WTC11 (cell line): Measurements from ENCODE around the gene IPO9. TPM values are rescaled to one million over a fixed set of nuclear protein-coding genes. Genes with fewer than 3 reads are reported as not detected.

Source experiments
- ATAC-seq: fragments of 200-7000 bp; cut with Tn5 transposase; 2 replicates; pipeline ENCODE4 v1.10.0; 2021; ENCODE audit warnings: mild to moderate bottlenecking, moderate library complexity
- CTCF ChIA-PET: fragments of 300-600 bp; sonication (Branson Sonifier 250); formaldehyde crosslinking; loops from one replicate; lab custom pipeline; 2021; ENCODE audit warnings: antibody characterized with exemption; lab: Charles Lee
- POLR2A ChIA-PET: fragments of 350-600 bp; sonication (Branson Sonifier 250); formaldehyde crosslinking; loops from one replicate; lab custom pipeline; 2021; ENCODE audit warnings: antibody characterized with exemption; lab: Charles Lee
- DNase-seq: peaks from one replicate; pipeline ENCODE4 v3.0.0; 2021; ENCODE audit warnings: low spot score
- H3K27ac Mint-ChIP-seq: 2 replicates; pipeline ENCODE4 v1.8.0; 2021; ENCODE audit warnings: mixed read lengths
- H3K27me3 Mint-ChIP-seq: 2 replicates; pipeline ENCODE4 v1.8.0; 2021; ENCODE audit warnings: low read depth, mild to moderate bottlenecking, moderate library complexity, mixed read lengths
- H3K36me3 Mint-ChIP-seq: 2 replicates; pipeline ENCODE4 v1.8.0; 2021; ENCODE audit warnings: mixed read lengths
- H3K4me1 Mint-ChIP-seq: 2 replicates; pipeline ENCODE4 v1.8.0; 2022; ENCODE audit warnings: mixed read lengths
- H3K4me3 Mint-ChIP-seq: 2 replicates; pipeline ENCODE4 v1.8.0; 2021; ENCODE audit warnings: mild to moderate bottlenecking, moderate library complexity, mixed read lengths
- H3K9me3 Mint-ChIP-seq: 2 replicates; pipeline ENCODE4 v1.8.0; 2021; ENCODE audit warnings: mixed read lengths
- ATF1 ChIP-seq: sonication (generic); formaldehyde crosslinking; IDR thresholded peaks from 2 replicates; pipeline ENCODE4 v1.8.1; 2023; ENCODE audit warnings: mild to moderate bottlenecking, moderate library complexity, missing genetic modification reagents
- GRHL2 ChIP-seq: fragments of 250-450 bp; sonication (Bioruptor Pico); IDR thresholded peaks from 2 replicates; pipeline ENCODE4 v1.8.0; 2022; ENCODE audit warnings: mild to moderate bottlenecking, moderate library complexity; ENCODE audit not compliant: insufficient replicate concordance, severe bottlenecking
- GTF2I ChIP-seq: fragments of 250-450 bp; sonication (Bioruptor Pico); conservative IDR thresholded peaks from 2 replicates; pipeline ENCODE4 v1.4.0; 2021; ENCODE audit warnings: mild to moderate bottlenecking
- IRF2 ChIP-seq: sonication (generic); formaldehyde crosslinking; IDR thresholded peaks from 2 replicates; pipeline ENCODE4 v1.8.0; 2022; ENCODE audit warnings: low read depth, missing genetic modification reagents, borderline replicate concordance
- NR2C2 ChIP-seq: sonication (generic); formaldehyde crosslinking; IDR thresholded peaks from 2 replicates; pipeline ENCODE4 v1.8.0; 2022; ENCODE audit warnings: mild to moderate bottlenecking, missing genetic modification reagents
- total RNA-seq: library from RNA; stranded (reverse); gene quantifications from 3 replicates; pipeline ENCODE4 v1.2.3, GENCODE V29; 2021
- TF ChIP-seq, protein P1 (sequence below): sonication (generic); formaldehyde crosslinking; IDR thresholded peaks from 2 replicates; pipeline ENCODE4 v1.8.1; 2022; ENCODE audit warnings: low read depth, missing genetic modification reagents, borderline replicate concordance
- TF ChIP-seq, protein P2 (sequence below): fragments of 250-450 bp; sonication (Bioruptor Pico); IDR thresholded peaks from 2 replicates; pipeline ENCODE4 v1.8.0; 2021; ENCODE audit warnings: mild to moderate bottlenecking
- TF ChIP-seq, protein P3 (sequence below): sonication (generic); formaldehyde crosslinking; IDR thresholded peaks from 2 replicates; pipeline ENCODE4 v1.8.0; 2023; ENCODE audit warnings: missing genetic modification reagents, mild to moderate bottlenecking, borderline replicate concordance
- TF ChIP-seq, protein P4 (sequence below): sonication (generic); formaldehyde crosslinking; IDR thresholded peaks from 2 replicates; pipeline ENCODE4 v1.8.1; 2023; ENCODE audit warnings: mild to moderate bottlenecking, missing genetic modification reagents, moderate library complexity
- TF ChIP-seq, protein P5 (sequence below): fragments of 200-600 bp; IDR thresholded peaks from 2 replicates; pipeline ENCODE4 v1.8.0; 2022; ENCODE audit warnings: antibody characterized with exemption
- TF ChIP-seq, protein P6 (sequence below): sonication (generic); formaldehyde crosslinking; conservative IDR thresholded peaks from 2 replicates; pipeline ENCODE4 v1.8.1; 2022; ENCODE audit warnings: mild to moderate bottlenecking, missing genetic modification reagents
- TF ChIP-seq, protein P7 (sequence below): fragments of 250-450 bp; sonication (Bioruptor Pico); conservative IDR thresholded peaks from 2 replicates; pipeline ENCODE4 v1.9.0; 2021; ENCODE audit warnings: mild to moderate bottlenecking
- TF ChIP-seq, protein P8 (sequence below): sonication (generic); formaldehyde crosslinking; IDR thresholded peaks from 2 replicates; pipeline ENCODE4 v1.8.0; 2022; ENCODE audit warnings: mild to moderate bottlenecking, missing genetic modification reagents
- TF ChIP-seq, protein P9 (sequence below): fragments of 250-450 bp; sonication (Bioruptor Pico); IDR thresholded peaks from 2 replicates; pipeline ENCODE4 v1.9.0; 2021; ENCODE audit warnings: mild to moderate bottlenecking

IPO9 gene
- total RNA-seq, 1 experiment from 2014 or later = 97.2 TPM

DNA sequence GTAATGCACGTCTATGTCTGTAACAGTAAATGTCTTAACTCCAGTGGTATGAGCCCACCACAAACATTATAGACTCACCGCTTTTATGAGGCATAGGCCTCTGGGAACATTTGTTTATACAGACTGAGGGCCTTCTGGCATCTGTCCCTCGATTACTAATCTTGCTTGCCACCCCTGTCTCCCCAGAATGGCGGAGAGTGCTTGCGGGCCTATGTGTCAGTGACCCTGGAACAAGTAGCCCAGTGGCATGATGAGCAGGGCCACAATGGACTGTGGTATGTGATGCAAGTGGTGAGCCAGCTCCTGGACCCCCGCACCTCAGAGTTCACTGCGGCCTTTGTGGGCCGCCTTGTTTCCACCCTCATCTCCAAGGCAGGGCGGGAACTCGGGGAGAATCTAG lies 41.4 kb downstream of the IPO9 start (continued):
- TF ChIP-seq, protein P1, sequence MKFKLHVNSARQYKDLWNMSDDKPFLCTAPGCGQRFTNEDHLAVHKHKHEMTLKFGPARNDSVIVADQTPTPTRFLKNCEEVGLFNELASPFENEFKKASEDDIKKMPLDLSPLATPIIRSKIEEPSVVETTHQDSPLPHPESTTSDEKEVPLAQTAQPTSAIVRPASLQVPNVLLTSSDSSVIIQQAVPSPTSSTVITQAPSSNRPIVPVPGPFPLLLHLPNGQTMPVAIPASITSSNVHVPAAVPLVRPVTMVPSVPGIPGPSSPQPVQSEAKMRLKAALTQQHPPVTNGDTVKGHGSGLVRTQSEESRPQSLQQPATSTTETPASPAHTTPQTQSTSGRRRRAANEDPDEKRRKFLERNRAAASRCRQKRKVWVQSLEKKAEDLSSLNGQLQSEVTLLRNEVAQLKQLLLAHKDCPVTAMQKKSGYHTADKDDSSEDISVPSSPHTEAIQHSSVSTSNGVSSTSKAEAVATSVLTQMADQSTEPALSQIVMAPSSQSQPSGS = no peak
- TF ChIP-seq GRHL2 (CRISPR knock-in tag) = no peak
- TF ChIP-seq, protein P2, sequence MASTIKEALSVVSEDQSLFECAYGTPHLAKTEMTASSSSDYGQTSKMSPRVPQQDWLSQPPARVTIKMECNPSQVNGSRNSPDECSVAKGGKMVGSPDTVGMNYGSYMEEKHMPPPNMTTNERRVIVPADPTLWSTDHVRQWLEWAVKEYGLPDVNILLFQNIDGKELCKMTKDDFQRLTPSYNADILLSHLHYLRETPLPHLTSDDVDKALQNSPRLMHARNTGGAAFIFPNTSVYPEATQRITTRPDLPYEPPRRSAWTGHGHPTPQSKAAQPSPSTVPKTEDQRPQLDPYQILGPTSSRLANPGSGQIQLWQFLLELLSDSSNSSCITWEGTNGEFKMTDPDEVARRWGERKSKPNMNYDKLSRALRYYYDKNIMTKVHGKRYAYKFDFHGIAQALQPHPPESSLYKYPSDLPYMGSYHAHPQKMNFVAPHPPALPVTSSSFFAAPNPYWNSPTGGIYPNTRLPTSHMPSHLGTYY (CRISPR knock-in tag) = no peak
- TF ChIP-seq, protein P3, sequence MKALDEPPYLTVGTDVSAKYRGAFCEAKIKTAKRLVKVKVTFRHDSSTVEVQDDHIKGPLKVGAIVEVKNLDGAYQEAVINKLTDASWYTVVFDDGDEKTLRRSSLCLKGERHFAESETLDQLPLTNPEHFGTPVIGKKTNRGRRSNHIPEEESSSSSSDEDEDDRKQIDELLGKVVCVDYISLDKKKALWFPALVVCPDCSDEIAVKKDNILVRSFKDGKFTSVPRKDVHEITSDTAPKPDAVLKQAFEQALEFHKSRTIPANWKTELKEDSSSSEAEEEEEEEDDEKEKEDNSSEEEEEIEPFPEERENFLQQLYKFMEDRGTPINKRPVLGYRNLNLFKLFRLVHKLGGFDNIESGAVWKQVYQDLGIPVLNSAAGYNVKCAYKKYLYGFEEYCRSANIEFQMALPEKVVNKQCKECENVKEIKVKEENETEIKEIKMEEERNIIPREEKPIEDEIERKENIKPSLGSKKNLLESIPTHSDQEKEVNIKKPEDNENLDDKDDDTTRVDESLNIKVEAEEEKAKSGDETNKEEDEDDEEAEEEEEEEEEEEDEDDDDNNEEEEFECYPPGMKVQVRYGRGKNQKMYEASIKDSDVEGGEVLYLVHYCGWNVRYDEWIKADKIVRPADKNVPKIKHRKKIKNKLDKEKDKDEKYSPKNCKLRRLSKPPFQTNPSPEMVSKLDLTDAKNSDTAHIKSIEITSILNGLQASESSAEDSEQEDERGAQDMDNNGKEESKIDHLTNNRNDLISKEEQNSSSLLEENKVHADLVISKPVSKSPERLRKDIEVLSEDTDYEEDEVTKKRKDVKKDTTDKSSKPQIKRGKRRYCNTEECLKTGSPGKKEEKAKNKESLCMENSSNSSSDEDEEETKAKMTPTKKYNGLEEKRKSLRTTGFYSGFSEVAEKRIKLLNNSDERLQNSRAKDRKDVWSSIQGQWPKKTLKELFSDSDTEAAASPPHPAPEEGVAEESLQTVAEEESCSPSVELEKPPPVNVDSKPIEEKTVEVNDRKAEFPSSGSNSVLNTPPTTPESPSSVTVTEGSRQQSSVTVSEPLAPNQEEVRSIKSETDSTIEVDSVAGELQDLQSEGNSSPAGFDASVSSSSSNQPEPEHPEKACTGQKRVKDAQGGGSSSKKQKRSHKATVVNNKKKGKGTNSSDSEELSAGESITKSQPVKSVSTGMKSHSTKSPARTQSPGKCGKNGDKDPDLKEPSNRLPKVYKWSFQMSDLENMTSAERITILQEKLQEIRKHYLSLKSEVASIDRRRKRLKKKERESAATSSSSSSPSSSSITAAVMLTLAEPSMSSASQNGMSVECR (CRISPR knock-in tag) = no peak
- no peak for TF ChIP-seq IRF2
- TF ChIP-seq, protein P4, sequence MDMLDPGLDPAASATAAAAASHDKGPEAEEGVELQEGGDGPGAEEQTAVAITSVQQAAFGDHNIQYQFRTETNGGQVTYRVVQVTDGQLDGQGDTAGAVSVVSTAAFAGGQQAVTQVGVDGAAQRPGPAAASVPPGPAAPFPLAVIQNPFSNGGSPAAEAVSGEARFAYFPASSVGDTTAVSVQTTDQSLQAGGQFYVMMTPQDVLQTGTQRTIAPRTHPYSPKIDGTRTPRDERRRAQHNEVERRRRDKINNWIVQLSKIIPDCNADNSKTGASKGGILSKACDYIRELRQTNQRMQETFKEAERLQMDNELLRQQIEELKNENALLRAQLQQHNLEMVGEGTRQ (CRISPR knock-in tag) = no peak

DNA sequence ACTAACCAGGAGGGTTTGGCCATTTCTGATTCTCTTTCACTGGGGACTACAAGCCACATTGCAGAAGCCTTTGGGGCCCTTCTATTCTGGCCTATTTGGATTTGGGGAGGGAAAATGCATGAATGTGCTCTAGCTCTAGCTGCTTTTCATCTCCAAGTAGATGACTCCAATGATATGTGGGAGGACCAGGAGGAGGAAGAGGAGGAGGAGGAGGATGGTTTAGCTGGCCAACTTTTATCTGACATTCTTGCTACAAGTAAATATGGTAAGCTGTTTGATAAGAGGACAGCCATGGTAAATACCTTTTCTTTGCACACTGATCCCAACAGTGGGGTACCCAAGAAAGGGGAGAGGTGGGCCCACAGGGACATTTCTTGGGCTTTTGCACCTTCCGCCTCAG lies 45.7 kb downstream of the IPO9 start:
- CTCF ChIA-PET = interaction anchor here (1.2 kb wide), 1 partner anchor 45 kb away, joined by 4 read pairs; the partner anchor contains the start of gene IPO9
- H3K27ac Mint-ChIP-seq = no peak overlapping the region
- no peak for ATAC-seq

More for the DNA sequence above, 45.7 kb downstream of the IPO9 start:
- POLR2A ChIA-PET = no interaction called here
- Mint-ChIP-seq H3K4me3 (no peak overlapping the region), H3K4me1 (peaks cover 3% of the 10 kb centered on the region; the same call in 1 of the 2 replicates), H3K27me3 (no peaks in the 10 kb centered on the region), H3K9me3 (no peaks in the 10 kb centered on the region), H3K36me3 (peaks cover 58% of the 10 kb centered on the region)
- TF ChIP-seq NR2C2 (CRISPR knock-in tag) (no peak), ATF1 (CRISPR knock-in tag) (no peak), GTF2I (CRISPR knock-in tag) (no peak)
- TF ChIP-seq, protein P5, sequence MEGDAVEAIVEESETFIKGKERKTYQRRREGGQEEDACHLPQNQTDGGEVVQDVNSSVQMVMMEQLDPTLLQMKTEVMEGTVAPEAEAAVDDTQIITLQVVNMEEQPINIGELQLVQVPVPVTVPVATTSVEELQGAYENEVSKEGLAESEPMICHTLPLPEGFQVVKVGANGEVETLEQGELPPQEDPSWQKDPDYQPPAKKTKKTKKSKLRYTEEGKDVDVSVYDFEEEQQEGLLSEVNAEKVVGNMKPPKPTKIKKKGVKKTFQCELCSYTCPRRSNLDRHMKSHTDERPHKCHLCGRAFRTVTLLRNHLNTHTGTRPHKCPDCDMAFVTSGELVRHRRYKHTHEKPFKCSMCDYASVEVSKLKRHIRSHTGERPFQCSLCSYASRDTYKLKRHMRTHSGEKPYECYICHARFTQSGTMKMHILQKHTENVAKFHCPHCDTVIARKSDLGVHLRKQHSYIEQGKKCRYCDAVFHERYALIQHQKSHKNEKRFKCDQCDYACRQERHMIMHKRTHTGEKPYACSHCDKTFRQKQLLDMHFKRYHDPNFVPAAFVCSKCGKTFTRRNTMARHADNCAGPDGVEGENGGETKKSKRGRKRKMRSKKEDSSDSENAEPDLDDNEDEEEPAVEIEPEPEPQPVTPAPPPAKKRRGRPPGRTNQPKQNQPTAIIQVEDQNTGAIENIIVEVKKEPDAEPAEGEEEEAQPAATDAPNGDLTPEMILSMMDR = no peak
- TF ChIP-seq, protein P6, sequence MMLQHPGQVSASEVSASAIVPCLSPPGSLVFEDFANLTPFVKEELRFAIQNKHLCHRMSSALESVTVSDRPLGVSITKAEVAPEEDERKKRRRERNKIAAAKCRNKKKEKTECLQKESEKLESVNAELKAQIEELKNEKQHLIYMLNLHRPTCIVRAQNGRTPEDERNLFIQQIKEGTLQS (CRISPR knock-in tag) = no peak
- TF ChIP-seq, protein P7, sequence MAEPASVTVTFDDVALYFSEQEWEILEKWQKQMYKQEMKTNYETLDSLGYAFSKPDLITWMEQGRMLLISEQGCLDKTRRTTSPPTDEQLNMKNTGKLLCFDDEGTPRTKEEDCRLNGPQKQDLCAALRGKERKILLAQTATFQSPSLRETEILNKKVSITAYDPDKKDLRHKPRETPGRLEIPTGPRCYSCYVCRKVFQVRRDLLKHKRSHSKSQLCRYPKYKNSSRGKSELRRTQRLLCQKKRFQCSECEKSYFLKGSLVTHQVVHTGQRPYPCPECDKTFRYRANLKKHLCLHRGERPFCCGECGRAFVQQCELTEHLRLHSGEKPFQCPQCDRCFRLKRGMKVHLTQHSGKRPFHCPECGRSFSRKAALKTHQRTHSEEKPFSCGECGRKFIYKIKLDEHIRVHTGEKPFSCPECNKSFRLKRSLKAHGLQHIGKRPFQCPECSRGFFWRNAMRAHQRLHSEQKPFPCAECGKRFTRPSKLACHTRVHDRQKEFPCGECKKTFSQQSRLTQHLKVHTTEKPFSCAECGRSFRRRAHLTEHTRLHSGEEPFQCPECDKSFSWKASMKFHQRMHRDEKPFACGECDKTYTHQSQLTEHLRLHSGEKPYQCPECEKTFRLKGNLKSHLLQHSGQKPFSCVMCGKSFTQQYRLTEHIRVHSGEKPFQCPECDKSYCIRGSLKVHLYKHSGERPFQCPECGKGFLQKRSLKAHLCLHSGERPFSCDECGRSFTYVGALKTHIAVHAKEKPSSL (CRISPR knock-in tag) = no peak
- TF ChIP-seq, protein P8, sequence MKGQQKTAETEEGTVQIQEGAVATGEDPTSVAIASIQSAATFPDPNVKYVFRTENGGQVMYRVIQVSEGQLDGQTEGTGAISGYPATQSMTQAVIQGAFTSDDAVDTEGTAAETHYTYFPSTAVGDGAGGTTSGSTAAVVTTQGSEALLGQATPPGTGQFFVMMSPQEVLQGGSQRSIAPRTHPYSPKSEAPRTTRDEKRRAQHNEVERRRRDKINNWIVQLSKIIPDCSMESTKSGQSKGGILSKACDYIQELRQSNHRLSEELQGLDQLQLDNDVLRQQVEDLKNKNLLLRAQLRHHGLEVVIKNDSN = no peak
- TF ChIP-seq, protein P3 (CRISPR knock-in tag) = no peak
- TF ChIP-seq, protein P9, sequence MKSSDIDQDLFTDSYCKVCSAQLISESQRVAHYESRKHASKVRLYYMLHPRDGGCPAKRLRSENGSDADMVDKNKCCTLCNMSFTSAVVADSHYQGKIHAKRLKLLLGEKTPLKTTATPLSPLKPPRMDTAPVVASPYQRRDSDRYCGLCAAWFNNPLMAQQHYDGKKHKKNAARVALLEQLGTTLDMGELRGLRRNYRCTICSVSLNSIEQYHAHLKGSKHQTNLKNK = no peak
- no peak for DNase-seq
